Muscle of arm (tissue), 12 donors: ENCODE measurements around the gene ADSS1. TPM values are rescaled to one million over a fixed set of nuclear protein-coding genes. Genes with fewer than 3 reads are reported as not detected.
"Not testable (repeated sequence)": the region's sequence is repeated elsewhere in the genome, so short reads cannot be mapped to it uniquely, and the experiment has no call there.

Experiments
- DNase-seq: peaks from one replicate; pipeline ENCODE4 v3.0.0-alpha.2; 2013
- polyA plus RNA-seq, 12 donors: library from polyadenylated mRNA; unstranded; fragments of 120-200 nt; gene quantifications; one replicate each; pipeline ENCODE4 v1.2.1, GENCODE V29; 2013; ENCODE audit not compliant: insufficient read length in 12 of 12

ADSS1 gene
- polyA plus RNA-seq, 12 donors: 23.0 to 88.2 (median 55.5) TPM; not detected in 1

GRCh38 chr14:104712881-104713734, 10.9 kb upstream of the ADSS1 start:
- DNase-seq: no peak

- no peak for DNase-seq
These were observed 10.0 kb upstream of the ADSS1 start for GRCh38 chr14:104714066-104714465.

- no peak for DNase-seq
These were observed 9.3 kb upstream of the ADSS1 start for GRCh38 chr14:104714681-104715080.

- DNase-seq: no peak
These were observed 8.6 kb upstream of the ADSS1 start for GRCh38 chr14:104715416-104715815.

- no peak for DNase-seq
These were observed 8.2 kb upstream of the ADSS1 start for GRCh38 chr14:104715871-104716270.

GRCh38 chr14:104717137-104717536, 6.9 kb upstream of the ADSS1 start:
- no peak for DNase-seq

- no peak for DNase-seq
These were observed 6.4 kb upstream of the ADSS1 start for GRCh38 chr14:104717646-104718045.

- DNase-seq: no peak
These were observed 5.9 kb upstream of the ADSS1 start for GRCh38 chr14:104718147-104718546.

GRCh38 chr14:104718871-104719270, 5.2 kb upstream of the ADSS1 start:
- no peak for DNase-seq

- DNase-seq: no peak
These were observed 4.7 kb upstream of the ADSS1 start for GRCh38 chr14:104719343-104719742.

- no peak for DNase-seq
These were observed 2.3 kb upstream of the ADSS1 start for GRCh38 chr14:104721505-104722431.

- DNase-seq: no peak
These were observed 935 bp upstream of the ADSS1 start for GRCh38 chr14:104722938-104723650.

- no peak for DNase-seq
These were observed 465 bp downstream of the ADSS1 start for GRCh38 chr14:104724407-104724980.

- DNase-seq: peak; percentile 70
These were observed 1.1 kb downstream of the ADSS1 start for GRCh38 chr14:104724981-104725771.

- no peak for DNase-seq
These were observed 1.9 kb downstream of the ADSS1 start for GRCh38 chr14:104725772-104726548.

GRCh38 chr14:104726600-104727451, 2.8 kb downstream of the ADSS1 start:
- DNase-seq: no peak

- no peak for DNase-seq
These were observed 4.6 kb downstream of the ADSS1 start for GRCh38 chr14:104728631-104729030.

- not testable (repeated sequence) for DNase-seq
These were observed 5.3 kb downstream of the ADSS1 start for GRCh38 chr14:104729176-104729834.

- no peak for DNase-seq
These were observed 5.8 kb downstream of the ADSS1 start for GRCh38 chr14:104729835-104730181.
